ENCODE data around the gene INPP5A.
A peak's percentile ranks its signal among the peaks of the same experiment; 100 is the strongest.

Gene INPP5A

GRCh38 chr10:132534391-132535064 lies 3.1 kb upstream of the INPP5A start:
- no peak for DNase-seq (ENCODE audit: low read depth in 1 of 2, low spot score in 1 of 2)

GRCh38 chr10:132535065-132535651 lies 2.4 kb upstream of the INPP5A start:
- DNase-seq (ENCODE audit: low read depth in 1 of 2, low spot score in 1 of 2), result no peak

DNA sequence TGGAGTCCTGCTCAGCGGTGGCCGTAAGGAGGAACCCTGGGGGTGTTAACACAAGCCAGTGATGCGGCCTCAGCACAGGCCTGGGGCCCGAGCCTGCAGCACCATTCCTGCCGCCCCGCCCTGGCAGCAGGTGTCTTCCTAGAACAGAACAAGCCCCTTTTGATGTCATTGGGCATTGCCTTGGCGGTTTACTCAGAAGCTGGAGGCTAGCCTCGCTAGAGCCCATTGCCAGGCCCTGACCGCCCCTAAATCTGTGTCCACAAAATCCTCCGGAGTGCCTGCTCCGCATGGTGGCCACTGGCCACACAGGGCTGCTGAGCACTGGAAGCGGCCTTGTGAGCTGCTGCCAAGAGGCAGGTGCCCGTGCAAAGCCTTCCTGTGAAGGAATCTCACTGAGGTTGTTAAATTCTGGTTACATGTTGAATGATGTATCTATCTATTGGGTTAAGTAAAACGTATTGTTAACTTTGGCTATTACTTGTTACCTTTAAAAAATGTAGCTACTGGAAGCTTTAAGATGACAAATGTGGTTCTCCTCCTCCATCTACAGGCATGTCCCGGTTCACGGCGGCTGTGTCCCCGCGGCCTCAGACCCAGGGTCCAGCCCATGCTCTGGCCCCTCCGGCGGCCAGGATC lies 1.2 kb upstream of the INPP5A start:
- DNase-seq (ENCODE audit: low read depth in 1 of 2, low spot score in 1 of 2), result no peak

- peak; percentile 100 for DNase-seq (ENCODE audit: low read depth in 1 of 2, low spot score in 1 of 2)
Observed at GRCh38 chr10:132536877-132537683, 507 bp upstream of the INPP5A start.

DNA sequence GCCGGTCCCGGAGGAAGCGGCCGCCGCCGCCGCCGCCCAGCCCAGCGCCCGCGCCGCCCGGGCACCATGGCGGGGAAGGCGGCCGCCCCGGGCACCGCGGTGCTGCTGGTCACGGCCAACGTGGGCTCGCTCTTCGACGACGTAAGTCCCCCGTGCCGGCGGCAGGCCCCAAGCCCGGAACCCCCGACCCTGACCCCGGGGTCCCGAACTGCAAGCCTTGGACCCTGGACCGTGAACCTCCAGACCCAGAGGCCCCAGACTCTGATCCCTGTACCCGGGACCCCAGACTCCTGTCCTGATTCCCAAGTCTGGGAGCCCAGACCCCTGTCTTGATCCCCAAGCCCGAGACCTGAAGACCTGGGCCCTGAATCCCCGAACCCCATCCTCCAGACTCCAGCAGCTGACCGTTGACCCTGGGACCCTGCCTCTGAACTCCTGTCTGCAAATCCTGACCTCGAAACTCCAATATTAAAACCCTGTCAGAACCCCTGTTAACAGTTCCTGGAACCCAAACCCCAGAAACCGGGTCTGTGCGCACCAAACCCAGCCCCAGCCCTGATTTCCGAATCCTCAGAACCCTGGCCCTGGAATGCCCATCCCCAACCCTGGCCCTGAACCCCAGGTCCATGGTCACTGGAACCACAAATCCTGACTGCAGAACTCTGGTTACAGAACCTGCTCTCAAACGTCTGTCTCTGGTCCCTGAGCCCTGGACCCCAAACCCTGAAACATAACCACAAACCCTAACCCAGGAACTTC lies 623 bp downstream of the INPP5A start:
- no peak for DNase-seq (ENCODE audit: low read depth in 1 of 2, low spot score in 1 of 2)

DNA sequence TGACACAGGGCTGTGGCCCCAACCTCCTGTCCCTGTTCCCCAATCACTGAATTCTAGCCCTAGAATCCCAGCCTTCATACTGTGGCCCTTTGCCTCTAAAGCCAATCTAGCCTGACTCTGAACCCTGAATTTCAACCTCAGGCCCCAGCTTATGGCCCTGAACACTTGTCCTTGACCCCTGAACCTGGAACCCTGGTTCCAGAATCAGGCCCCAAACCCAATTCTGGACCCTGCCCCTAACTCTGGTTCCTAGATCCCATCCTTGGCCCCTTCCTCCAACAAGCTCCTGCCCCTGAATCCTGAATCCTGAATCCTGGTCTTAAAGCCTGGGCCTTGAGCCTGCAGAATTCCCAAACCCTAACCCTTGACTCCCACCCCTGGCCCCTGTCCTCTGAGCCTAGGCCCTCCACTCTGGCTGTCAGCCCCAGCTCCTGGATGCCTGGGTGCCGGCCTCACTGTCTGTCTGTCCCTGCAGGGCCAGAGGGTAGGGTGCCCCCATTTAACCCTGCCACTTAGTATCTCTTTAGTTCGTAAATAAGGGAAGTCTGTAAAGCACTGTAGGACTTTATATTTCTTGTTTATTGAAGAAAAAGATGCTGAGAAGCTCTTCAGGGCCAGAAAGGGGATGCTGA lies 1.3 kb downstream of the INPP5A start:
- no peak for DNase-seq (ENCODE audit: low read depth in 1 of 2, low spot score in 1 of 2)

DNA sequence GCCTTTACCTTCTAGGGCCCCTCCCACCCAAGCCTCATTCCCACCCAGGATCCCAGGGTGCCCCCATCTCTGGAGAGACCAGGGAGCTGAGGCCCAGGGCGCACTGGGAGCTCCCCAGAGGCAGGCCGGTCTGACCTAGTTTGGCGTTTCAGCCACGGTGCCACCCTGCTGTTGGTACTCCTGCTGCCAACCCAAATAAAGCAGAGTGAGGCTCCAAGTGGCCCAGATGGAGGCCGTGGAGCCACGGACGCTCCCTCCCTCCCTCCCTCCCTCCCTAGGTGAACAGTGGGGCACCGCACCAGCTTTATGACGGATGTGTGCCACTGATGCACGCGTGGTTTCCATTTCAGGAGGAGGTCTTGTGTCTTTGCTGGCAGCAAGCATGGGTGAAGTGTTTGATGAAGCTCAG lies 1.8 kb downstream of the INPP5A start:
- no peak for DNase-seq (ENCODE audit: low read depth in 1 of 2, low spot score in 1 of 2)

DNA sequence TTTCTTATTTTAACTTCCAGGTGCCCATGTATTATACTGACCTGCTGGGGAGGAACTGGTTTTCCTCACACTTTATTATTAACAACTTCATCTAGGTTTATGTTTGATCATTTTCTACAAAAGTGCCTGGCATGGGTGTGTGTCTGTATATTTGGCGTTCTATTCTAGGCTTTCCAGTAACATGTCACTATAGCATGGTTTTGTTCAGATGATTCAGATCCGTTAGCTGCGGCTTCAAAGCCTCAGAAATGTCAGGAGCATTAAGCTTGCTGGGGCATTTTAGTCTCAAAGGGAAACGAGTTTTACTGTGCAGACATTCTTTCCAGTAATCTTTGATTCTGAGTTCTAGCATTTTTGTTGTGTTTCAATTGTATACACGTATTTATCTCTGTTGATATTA lies 2.3 kb downstream of the INPP5A start:
- no peak for DNase-seq (ENCODE audit: low read depth in 1 of 2, low spot score in 1 of 2)

- DNase-seq (ENCODE audit: low read depth in 1 of 2, low spot score in 1 of 2), result no peak
Observed at GRCh38 chr10:132540456-132540855, 2.9 kb downstream of the INPP5A start.

- no peak for DNase-seq (ENCODE audit: low read depth in 1 of 2, low spot score in 1 of 2)
Observed at GRCh38 chr10:132541129-132541528, 3.5 kb downstream of the INPP5A start.

GRCh38 chr10:132541601-132542011 lies 4.0 kb downstream of the INPP5A start:
- no peak for DNase-seq (ENCODE audit: low read depth in 1 of 2, low spot score in 1 of 2)

DNA sequence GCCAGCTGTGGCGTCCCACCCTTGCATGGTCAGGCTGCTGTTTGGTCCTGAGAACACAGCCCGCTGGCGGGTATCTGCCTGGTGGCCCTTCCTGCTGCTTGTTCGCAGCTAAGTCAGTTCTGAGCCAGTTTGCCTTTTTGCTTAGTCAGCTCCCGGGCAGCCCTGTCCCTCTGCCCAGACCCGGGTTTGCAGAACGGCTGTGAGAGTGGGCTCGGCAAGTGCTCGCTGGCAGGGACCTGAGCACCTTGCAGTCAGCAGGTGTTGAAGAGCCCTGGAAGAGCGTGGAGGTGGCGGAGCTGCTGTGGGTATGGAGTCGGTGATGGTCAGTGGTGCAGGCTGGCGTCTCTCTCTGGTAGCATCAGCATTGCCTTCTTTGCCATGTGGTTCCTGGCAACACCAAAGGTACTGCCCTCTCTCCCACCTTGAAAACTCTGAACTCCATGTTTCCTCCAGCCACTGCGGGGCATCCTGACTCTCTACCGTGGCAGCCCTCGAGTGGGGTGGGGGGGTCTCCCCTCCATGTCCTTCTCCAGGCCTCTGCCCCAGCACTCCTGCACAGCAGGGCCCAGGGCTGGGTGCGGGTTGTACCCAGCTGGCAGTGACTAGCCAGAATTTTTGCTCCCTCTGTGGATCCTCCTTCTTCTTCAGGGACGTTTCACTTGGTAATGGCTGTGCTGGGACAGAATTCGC lies 4.6 kb downstream of the INPP5A start:
- DNase-seq (ENCODE audit: low read depth in 1 of 2, low spot score in 1 of 2), result no peak

- no peak for DNase-seq (ENCODE audit: low read depth in 1 of 2, low spot score in 1 of 2)
Observed at GRCh38 chr10:132542819-132543218, 5.2 kb downstream of the INPP5A start.

- no peak for DNase-seq (ENCODE audit: low read depth in 1 of 2, low spot score in 1 of 2)
Observed at GRCh38 chr10:132543916-132544743, 6.5 kb downstream of the INPP5A start.

- no peak for DNase-seq (ENCODE audit: low read depth in 1 of 2, low spot score in 1 of 2)
Observed at GRCh38 chr10:132544744-132545658, 7.4 kb downstream of the INPP5A start.

GRCh38 chr10:132545659-132546367 lies 8.2 kb downstream of the INPP5A start:
- no peak for DNase-seq (ENCODE audit: low read depth in 1 of 2, low spot score in 1 of 2)
